H9 (cell line): ENCODE measurements around the gene ABCB11. TPM values are rescaled to one million over a fixed set of nuclear protein-coding genes. Genes with fewer than 3 reads are reported as not detected.

ENCODE experiments used
- DNase-seq: peaks from one replicate; pipeline ENCODE4 v3.0.0-alpha.2; 2017
- H2AFZ ChIP-seq: one replicate; pipeline ENCODE4 v1.6.1; 2013; ENCODE audit warnings: mild to moderate bottlenecking, low read length, control low read depth, moderate library complexity
- H2AK5ac ChIP-seq: 2 replicates; pipeline ENCODE4 v1.6.1; 2013; ENCODE audit warnings: low read length, control low read depth, mixed read lengths; ENCODE audit not compliant: insufficient read length
- H2BK120ac ChIP-seq: one replicate; pipeline ENCODE4 v1.6.1; 2013; ENCODE audit warnings: low read depth, mild to moderate bottlenecking, low read length, control low read depth, inconsistent platforms; ENCODE audit not compliant: poor library complexity, severe bottlenecking
- H2BK12ac ChIP-seq: 2 replicates; pipeline ENCODE4 v1.6.1; 2013; ENCODE audit warnings: low read length, control low read depth, mixed read lengths, low read depth; ENCODE audit not compliant: insufficient read length
- H2BK15ac ChIP-seq: 2 replicates; pipeline ENCODE4 v1.6.1; 2013; ENCODE audit warnings: low read depth, low read length, control low read depth
- H2BK20ac ChIP-seq: one replicate; pipeline ENCODE4 v1.6.1; 2013; ENCODE audit warnings: low read depth, mild to moderate bottlenecking, low read length, control low read depth, inconsistent platforms; ENCODE audit not compliant: poor library complexity, severe bottlenecking
- H2BK5ac ChIP-seq: 2 replicates; pipeline ENCODE4 v1.6.1; 2013; ENCODE audit warnings: low read length, control low read depth, mixed read lengths; ENCODE audit not compliant: insufficient read length
- H3K14ac ChIP-seq: 2 replicates; pipeline ENCODE4 v1.6.1; 2013; ENCODE audit warnings: low read length, control low read depth; ENCODE audit not compliant: insufficient read depth
- H3K18ac ChIP-seq: 2 replicates; pipeline ENCODE4 v1.6.1; 2013; ENCODE audit warnings: low read depth, mild to moderate bottlenecking, mixed read lengths, low read length, control low read depth; ENCODE audit not compliant: insufficient read length
- H3K23ac ChIP-seq: 2 replicates; pipeline ENCODE4 v1.6.1; 2013; ENCODE audit warnings: low read length, control low read depth, mixed read lengths, low read depth; ENCODE audit not compliant: insufficient read length
- H3K23me2 ChIP-seq: 2 replicates; pipeline ENCODE4 v1.6.1; 2013; ENCODE audit warnings: low read depth, mild to moderate bottlenecking, mixed read lengths, low read length, control low read depth; ENCODE audit not compliant: insufficient read length, poor library complexity, severe bottlenecking
- H3K27ac ChIP-seq: 2 replicates; pipeline ENCODE4 v1.5.1; 2013; ENCODE audit warnings: low read length, control low read depth, mixed read lengths, low read depth; ENCODE audit not compliant: insufficient read length
- H3K27me3 ChIP-seq: 2 replicates; pipeline ENCODE4 v1.6.1; 2013; ENCODE audit warnings: low read length, control low read depth, inconsistent platforms; ENCODE audit not compliant: insufficient read depth
- H3K4ac ChIP-seq: 2 replicates; pipeline ENCODE4 v1.6.1; 2013; ENCODE audit warnings: low read depth, mild to moderate bottlenecking, control low read depth, inconsistent platforms, low read length, moderate library complexity
- H3K4me1 ChIP-seq: 2 replicates; pipeline ENCODE4 v1.6.1; 2013; ENCODE audit warnings: low read length, control low read depth, inconsistent platforms; ENCODE audit not compliant: insufficient read depth
- H3K4me2 ChIP-seq: 2 replicates; pipeline ENCODE4 v1.6.1; 2013; ENCODE audit warnings: low read length, control low read depth, mixed read lengths; ENCODE audit not compliant: insufficient read length, insufficient read depth
- H3K56ac ChIP-seq: 2 replicates; pipeline ENCODE4 v1.6.1; 2013; ENCODE audit warnings: low read depth, mild to moderate bottlenecking, mixed read lengths, low read length, control low read depth; ENCODE audit not compliant: insufficient read length
- H3K79me1 ChIP-seq: 2 replicates; pipeline ENCODE4 v1.6.1; 2013; ENCODE audit warnings: low read depth, mild to moderate bottlenecking, moderate library complexity, low read length, control low read depth, inconsistent platforms; ENCODE audit not compliant: insufficient read depth, poor library complexity, severe bottlenecking
- H3K79me2 ChIP-seq: 2 replicates; pipeline ENCODE4 v1.6.1; 2013; ENCODE audit warnings: low read length, control low read depth, inconsistent platforms; ENCODE audit not compliant: insufficient read depth
- H3K9ac ChIP-seq: 2 replicates; pipeline ENCODE4 v1.6.1; 2013; ENCODE audit warnings: low read length, control low read depth, mixed read lengths; ENCODE audit not compliant: insufficient read length; ENCODE audit errors: extremely low read depth
- H3K9me3 ChIP-seq: one replicate; pipeline ENCODE4 v1.6.1; 2013; ENCODE audit warnings: low read depth, low read length, inconsistent platforms; ENCODE audit not compliant: control insufficient read depth
- H3T11ph ChIP-seq: one replicate; pipeline ENCODE4 v1.6.1; 2013; ENCODE audit warnings: mild to moderate bottlenecking, low read length, control low read depth, inconsistent platforms
- H4K20me1 ChIP-seq: one replicate; pipeline ENCODE4 v1.6.1; 2013; ENCODE audit not compliant: control insufficient read depth, insufficient read length, insufficient read depth
- H4K5ac ChIP-seq: 2 replicates; pipeline ENCODE4 v1.6.1; 2013; ENCODE audit warnings: low read depth, mild to moderate bottlenecking, mixed read lengths, low read length, control low read depth; ENCODE audit not compliant: insufficient read length
- H4K8ac ChIP-seq: replicated peaks from 2 replicates; pipeline ENCODE4 v1.6.1; 2013; ENCODE audit warnings: low read length, control low read depth, mixed read lengths, low read depth; ENCODE audit not compliant: insufficient read length
- H4K91ac ChIP-seq: 2 replicates; pipeline ENCODE4 v1.6.1; 2013; ENCODE audit warnings: low read depth, mild to moderate bottlenecking, moderate library complexity, mixed read lengths, low read length, control low read depth; ENCODE audit not compliant: insufficient read length
- H3K27ac Mint-ChIP-seq, 3 experiments: 2 replicates in 2 of 3; 3 replicates in 1 of 3; pipeline ENCODE4 v1.8.0; 2020 to 2021; ENCODE audit warnings: mixed read lengths in 3 of 3, mild to moderate bottlenecking in 1 of 3, moderate library complexity in 1 of 3
- H3K27me3 Mint-ChIP-seq: 2 replicates; pipeline ENCODE4 v1.8.0; 2021; ENCODE audit warnings: low read depth, mild to moderate bottlenecking, moderate library complexity, mixed read lengths
- H3K36me3 Mint-ChIP-seq, 3 experiments: 2 replicates in 2 of 3; 3 replicates in 1 of 3; pipeline ENCODE4 v1.8.0; 2020 to 2021; ENCODE audit warnings: low read depth in 3 of 3, mixed read lengths in 3 of 3; ENCODE audit not compliant: insufficient read depth in 1 of 3
- H3K4me1 Mint-ChIP-seq, 2 experiments: 2 replicates each; pipeline ENCODE4 v1.8.0; 2020; ENCODE audit warnings: mixed read lengths in 2 of 2
- H3K4me3 Mint-ChIP-seq, 2 experiments: 2 replicates in 1 of 2; 3 replicates in 1 of 2; pipeline ENCODE4 v1.8.0; 2020 to 2021; ENCODE audit warnings: mild to moderate bottlenecking in 2 of 2, mixed read lengths in 2 of 2, moderate library complexity in 1 of 2
- H3K9me3 Mint-ChIP-seq, 2 experiments: 2 replicates in 1 of 2; 3 replicates in 1 of 2; pipeline ENCODE4 v1.8.0; 2020; ENCODE audit warnings: mild to moderate bottlenecking in 2 of 2, mixed read lengths in 2 of 2, moderate library complexity in 1 of 2
- WGBS: extraction: QIAGEN DNeasy Blood & Tissue Kit; methylation state at CpG from one replicate; pipeline ENCODE4 v1.1.7; 2013; ENCODE audit warnings: missing lambda C conversion rate, low lambda C conversion rate, mixed read lengths; ENCODE audit not compliant: insufficient read length; ENCODE audit errors: extremely low coverage; 5-methylcytosine and 5-hydroxymethylcytosine counted together
- total RNA-seq: library from RNA; stranded (reverse); gene quantifications from 2 replicates; pipeline ENCODE4 v1.2.1, GENCODE V29; 2021
- TF ChIP-seq, protein P1 (sequence below): fragments of 200-600 bp; sonication (generic); conservative IDR thresholded peaks from 3 replicates; pipeline ENCODE4 v1.8.0; 2021; ENCODE audit warnings: antibody characterized with exemption, mild to moderate bottlenecking

The ABCB11 gene
- total RNA-seq, 1 experiment from 2014 or later, result not detected

DNA sequence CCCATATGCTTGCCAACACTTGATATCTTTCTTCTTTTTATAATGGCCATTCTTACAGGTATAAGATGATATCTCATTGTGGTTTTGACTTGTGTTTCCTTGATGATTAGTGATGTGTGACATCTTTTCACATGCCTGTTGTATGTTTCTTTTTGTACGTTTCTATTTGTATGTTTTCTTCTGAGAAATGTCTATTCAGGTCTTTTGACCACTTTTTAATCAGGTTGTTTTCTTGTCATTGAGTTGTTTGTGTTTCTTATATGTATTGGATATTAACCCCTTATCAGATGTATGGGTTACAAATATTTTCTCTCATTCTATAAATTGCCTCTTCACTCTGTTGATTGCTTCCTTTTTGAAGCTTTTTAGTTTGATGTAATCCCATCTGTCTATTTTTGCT lies 42.4 kb downstream of the ABCB11 start:
- no peaks in the 10 kb centered on the region for H3K79me2 ChIP-seq
- no peak overlapping the region for H4K5ac ChIP-seq
- no peak overlapping the region for H2BK5ac ChIP-seq
- no peaks in the 10 kb centered on the region for H3K27me3 ChIP-seq
- H2AFZ ChIP-seq, result no peak overlapping the region
- no peak overlapping the region for H2BK20ac ChIP-seq
- H4K20me1 ChIP-seq, result no peaks in the 10 kb centered on the region
- H3K9ac ChIP-seq, result no peak overlapping the region
- H3K4me1 ChIP-seq, result no peaks in the 10 kb centered on the region
- Mint-ChIP-seq H3K27me3 (no peaks in the 10 kb centered on the region), H3K4me3 (no peak overlapping the region), H3K4me1 (no peaks in the 10 kb centered on the region), H3K36me3 (no peaks in the 10 kb centered on the region), H3K9me3 (no peaks in the 10 kb centered on the region), H3K27ac (no peak overlapping the region)
- H3K56ac ChIP-seq, result no peak overlapping the region
- no peak overlapping the region for H4K91ac ChIP-seq
- H3K14ac ChIP-seq, result no peak overlapping the region
- H2BK120ac ChIP-seq, result no peak overlapping the region
- no peak overlapping the region for H3K18ac ChIP-seq
- H3K4me2 ChIP-seq, result no peak overlapping the region
- H4K8ac ChIP-seq, result no peak overlapping the region
- H2BK15ac ChIP-seq, result no peak overlapping the region
- WGBS, result no CpG with 5 or more reads among the region's 1 CpG
- H2AK5ac ChIP-seq, result no peak overlapping the region
- no peak for DNase-seq
- no peak overlapping the region for H3K23ac ChIP-seq
- no peak overlapping the region for H3T11ph ChIP-seq
- TF ChIP-seq, protein P1, sequence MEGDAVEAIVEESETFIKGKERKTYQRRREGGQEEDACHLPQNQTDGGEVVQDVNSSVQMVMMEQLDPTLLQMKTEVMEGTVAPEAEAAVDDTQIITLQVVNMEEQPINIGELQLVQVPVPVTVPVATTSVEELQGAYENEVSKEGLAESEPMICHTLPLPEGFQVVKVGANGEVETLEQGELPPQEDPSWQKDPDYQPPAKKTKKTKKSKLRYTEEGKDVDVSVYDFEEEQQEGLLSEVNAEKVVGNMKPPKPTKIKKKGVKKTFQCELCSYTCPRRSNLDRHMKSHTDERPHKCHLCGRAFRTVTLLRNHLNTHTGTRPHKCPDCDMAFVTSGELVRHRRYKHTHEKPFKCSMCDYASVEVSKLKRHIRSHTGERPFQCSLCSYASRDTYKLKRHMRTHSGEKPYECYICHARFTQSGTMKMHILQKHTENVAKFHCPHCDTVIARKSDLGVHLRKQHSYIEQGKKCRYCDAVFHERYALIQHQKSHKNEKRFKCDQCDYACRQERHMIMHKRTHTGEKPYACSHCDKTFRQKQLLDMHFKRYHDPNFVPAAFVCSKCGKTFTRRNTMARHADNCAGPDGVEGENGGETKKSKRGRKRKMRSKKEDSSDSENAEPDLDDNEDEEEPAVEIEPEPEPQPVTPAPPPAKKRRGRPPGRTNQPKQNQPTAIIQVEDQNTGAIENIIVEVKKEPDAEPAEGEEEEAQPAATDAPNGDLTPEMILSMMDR, result no peak
- no peak overlapping the region for H2BK12ac ChIP-seq
- no peaks in the 10 kb centered on the region for H3K79me1 ChIP-seq
- no peaks in the 10 kb centered on the region for H3K23me2 ChIP-seq
- no peak overlapping the region for H3K4ac ChIP-seq
- H3K9me3 ChIP-seq, result no peaks in the 10 kb centered on the region
- no peak overlapping the region for H3K27ac ChIP-seq
